NB4 (cell line): Measurements from ENCODE around the gene MMP24.

ENCODE experiments used
- TF ChIP-seq, protein P1 (sequence below): IDR thresholded peaks from one replicate; pipeline ENCODE4 v1.5.1; 2012; ENCODE audit warnings: low read depth, low read length
- TF ChIP-seq, protein P2 (sequence below): IDR thresholded peaks from 2 replicates; pipeline ENCODE4 v1.6.1; 2011; ENCODE audit warnings: low read depth, low read length

DNA sequence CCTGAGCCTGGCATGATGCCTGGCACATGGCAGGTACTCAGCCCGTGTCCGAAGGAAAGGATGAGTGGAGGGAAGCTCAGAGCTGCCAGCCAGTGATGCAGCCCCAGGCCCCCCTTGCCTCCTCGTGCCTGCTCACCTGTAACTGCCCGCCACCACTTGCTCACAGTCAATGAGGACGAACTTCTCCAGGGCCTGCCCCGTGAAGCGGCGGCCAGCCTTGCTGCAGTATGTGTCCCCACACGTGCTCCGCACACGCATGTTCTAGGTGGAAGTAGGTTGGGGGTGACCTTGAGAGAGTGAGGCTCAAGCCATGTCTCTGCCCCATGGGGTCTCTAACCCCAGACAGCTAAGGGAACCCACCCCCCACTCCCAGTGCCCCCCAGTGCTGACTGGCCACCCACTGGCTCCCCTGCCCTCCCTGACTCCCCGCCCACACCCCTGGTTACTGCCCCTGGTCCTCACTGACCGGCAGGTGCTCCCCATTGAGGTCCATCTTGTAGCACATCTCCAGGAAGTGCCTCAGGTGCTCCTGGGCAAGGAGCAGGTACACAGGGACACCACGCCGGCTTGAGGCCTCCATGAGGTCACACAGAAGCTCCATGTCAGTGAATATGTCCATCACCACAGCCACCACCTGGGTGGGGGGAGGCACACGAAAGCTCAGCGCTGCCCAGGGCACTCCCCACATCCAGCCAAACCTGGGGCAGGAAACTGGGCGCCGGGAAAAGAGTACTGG, 62.0 kb downstream of the MMP24 start:
- TF ChIP-seq, protein P1, sequence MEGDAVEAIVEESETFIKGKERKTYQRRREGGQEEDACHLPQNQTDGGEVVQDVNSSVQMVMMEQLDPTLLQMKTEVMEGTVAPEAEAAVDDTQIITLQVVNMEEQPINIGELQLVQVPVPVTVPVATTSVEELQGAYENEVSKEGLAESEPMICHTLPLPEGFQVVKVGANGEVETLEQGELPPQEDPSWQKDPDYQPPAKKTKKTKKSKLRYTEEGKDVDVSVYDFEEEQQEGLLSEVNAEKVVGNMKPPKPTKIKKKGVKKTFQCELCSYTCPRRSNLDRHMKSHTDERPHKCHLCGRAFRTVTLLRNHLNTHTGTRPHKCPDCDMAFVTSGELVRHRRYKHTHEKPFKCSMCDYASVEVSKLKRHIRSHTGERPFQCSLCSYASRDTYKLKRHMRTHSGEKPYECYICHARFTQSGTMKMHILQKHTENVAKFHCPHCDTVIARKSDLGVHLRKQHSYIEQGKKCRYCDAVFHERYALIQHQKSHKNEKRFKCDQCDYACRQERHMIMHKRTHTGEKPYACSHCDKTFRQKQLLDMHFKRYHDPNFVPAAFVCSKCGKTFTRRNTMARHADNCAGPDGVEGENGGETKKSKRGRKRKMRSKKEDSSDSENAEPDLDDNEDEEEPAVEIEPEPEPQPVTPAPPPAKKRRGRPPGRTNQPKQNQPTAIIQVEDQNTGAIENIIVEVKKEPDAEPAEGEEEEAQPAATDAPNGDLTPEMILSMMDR = no peak
- TF ChIP-seq, protein P2, sequence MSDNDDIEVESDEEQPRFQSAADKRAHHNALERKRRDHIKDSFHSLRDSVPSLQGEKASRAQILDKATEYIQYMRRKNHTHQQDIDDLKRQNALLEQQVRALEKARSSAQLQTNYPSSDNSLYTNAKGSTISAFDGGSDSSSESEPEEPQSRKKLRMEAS = no peak
